Measurements from ENCODE around the gene TMEM175.

TMEM175 gene

DNA sequence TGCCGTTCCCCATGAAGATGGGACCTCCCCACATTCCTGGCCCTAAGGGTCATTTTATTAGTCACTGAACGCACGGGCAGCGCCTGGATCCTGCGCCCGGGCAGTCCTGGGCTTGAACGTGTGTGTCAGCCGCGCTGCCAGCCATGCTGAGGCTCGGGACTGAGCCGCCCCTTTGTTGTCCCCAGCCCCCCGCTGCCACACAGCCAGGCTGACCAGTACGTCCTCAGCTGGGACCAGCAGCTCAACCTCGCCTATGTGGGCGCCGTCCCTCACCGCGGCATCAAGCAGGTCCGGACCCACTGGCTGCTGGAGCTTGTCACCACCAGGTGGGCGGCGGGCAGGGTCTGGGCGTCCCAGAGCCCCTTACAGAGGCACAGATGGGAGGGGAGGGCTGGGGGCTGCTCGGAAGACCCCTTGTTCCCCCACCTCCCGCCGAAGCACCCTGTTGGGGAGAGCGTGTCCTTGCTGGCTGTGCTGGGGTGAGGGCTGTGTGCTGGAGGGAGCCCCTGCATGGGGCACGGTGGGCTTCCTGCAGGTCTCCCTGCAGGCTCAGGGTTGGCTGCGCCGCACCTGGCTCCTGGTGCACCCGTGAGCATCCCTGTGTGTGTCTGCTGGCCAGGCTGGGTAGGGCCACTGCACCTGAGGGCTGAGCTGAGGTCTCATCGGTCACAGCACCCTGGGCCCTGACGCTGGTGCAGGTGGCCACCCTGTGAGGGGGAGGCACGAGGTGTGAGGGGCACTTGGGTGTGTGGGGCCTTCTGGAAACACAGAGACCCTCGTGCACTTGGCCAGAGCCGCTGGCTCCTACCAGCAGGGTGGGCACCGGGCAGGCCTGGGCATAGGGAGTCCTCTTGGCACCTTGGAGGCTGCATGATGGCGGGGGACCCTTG, 55.6 kb downstream of the TMEM175 start:
- no peaks in the 10 kb centered on the region for H3K9me3 ChIP-seq (ENCODE audit: control insufficient read depth, insufficient read depth, low read depth, low read length)
- peaks cover 40% of the 10 kb centered on the region for H3K27me3 ChIP-seq (ENCODE audit: control insufficient read depth, insufficient read depth, low read length)
- no peak overlapping the region for H3K9ac ChIP-seq (ENCODE audit: low read length)
- H3K4me3 ChIP-seq (ENCODE audit: low read depth, low read length) = peak overlapping the region; percentile 65
- H3K36me3 ChIP-seq (ENCODE audit: control insufficient read depth, insufficient read depth, low read length) = no peaks in the 10 kb centered on the region
- peaks cover 11% of the 10 kb centered on the region; the same call in 1 of the 2 replicates for H3K4me1 ChIP-seq (ENCODE audit: control insufficient read depth, insufficient read depth, low read length)
- H3K27ac ChIP-seq (ENCODE audit: low read depth, low read length) = no peak overlapping the region

DNA sequence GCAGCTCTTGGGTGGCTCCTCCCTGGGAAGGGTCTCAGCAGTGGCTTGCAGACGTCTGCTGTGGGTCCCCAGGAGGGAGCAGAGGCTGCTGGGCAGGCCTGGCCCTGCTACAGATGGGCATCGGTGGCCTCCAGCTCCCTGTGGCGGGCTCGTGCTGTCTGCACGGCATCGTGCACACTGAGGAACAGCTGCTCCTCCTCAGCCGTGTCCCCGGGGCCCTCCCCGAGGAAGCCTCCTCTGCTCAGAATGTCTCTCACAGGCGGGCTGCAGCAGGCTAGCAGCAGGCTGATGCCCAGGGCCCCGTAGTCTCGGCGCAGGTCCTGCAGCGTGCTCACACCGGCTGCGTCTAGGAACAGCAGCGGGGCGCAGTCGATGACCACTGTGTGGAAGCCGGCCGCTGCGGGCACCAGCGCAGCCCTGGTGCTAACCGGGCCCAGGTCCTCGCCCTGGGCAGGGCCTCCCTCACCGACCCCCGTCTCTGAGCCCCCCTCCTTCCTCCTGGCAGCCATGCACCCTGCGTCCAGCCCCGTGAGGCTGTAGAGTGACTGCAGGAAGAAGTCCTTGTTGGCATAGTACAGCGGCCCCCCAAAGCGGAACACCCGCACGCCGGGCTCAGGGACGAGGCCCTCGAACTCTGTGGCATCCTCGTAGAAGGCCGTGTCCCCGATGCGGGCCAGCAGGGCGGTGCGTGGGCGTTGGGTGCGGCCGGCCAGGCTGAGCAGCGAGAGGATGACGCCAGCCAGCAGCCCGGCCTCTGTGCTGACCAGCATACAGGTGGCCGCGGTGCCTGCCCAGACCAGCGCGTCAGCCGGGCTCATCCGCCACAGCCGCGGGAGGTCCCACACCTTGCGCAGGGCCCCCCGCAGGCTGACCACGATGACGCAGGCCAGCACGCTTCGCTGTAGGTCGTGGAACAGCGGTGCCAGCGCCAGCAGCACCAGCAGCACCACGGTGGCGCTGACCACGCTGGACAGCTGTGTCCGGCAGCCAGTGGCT, 56.8 kb downstream of the TMEM175 start:
- peaks cover 14% of the 10 kb centered on the region; the same call in 1 of the 2 replicates for H3K4me1 ChIP-seq (ENCODE audit: control insufficient read depth, insufficient read depth, low read length)
- H3K4me3 ChIP-seq (ENCODE audit: low read depth, low read length) = no peak overlapping the region
- no peaks in the 10 kb centered on the region for H3K36me3 ChIP-seq (ENCODE audit: control insufficient read depth, insufficient read depth, low read length)
- H3K9ac ChIP-seq (ENCODE audit: low read length) = no peak overlapping the region
- H3K27me3 ChIP-seq (ENCODE audit: control insufficient read depth, insufficient read depth, low read length) = peaks cover 42% of the 10 kb centered on the region
- no peaks in the 10 kb centered on the region for H3K9me3 ChIP-seq (ENCODE audit: control insufficient read depth, insufficient read depth, low read depth, low read length)
- no peak overlapping the region for H3K27ac ChIP-seq (ENCODE audit: low read depth, low read length)

- H3K27ac ChIP-seq (ENCODE audit: low read depth, low read length) = no peak overlapping the region
- no peaks in the 10 kb centered on the region for H3K36me3 ChIP-seq (ENCODE audit: control insufficient read depth, insufficient read depth, low read length)
- no peak overlapping the region for H3K9ac ChIP-seq (ENCODE audit: low read length)
- peaks cover 36% of the 10 kb centered on the region for H3K27me3 ChIP-seq (ENCODE audit: control insufficient read depth, insufficient read depth, low read length)
- peaks cover 12% of the 10 kb centered on the region; the same call in 1 of the 2 replicates for H3K4me1 ChIP-seq (ENCODE audit: control insufficient read depth, insufficient read depth, low read length)
- H3K4me3 ChIP-seq (ENCODE audit: low read depth, low read length) = no peak overlapping the region
- no peaks in the 10 kb centered on the region for H3K9me3 ChIP-seq (ENCODE audit: control insufficient read depth, insufficient read depth, low read depth, low read length)
Observed at GRCh38 chr4:989722-990471, 57.6 kb downstream of the TMEM175 start.

DNA sequence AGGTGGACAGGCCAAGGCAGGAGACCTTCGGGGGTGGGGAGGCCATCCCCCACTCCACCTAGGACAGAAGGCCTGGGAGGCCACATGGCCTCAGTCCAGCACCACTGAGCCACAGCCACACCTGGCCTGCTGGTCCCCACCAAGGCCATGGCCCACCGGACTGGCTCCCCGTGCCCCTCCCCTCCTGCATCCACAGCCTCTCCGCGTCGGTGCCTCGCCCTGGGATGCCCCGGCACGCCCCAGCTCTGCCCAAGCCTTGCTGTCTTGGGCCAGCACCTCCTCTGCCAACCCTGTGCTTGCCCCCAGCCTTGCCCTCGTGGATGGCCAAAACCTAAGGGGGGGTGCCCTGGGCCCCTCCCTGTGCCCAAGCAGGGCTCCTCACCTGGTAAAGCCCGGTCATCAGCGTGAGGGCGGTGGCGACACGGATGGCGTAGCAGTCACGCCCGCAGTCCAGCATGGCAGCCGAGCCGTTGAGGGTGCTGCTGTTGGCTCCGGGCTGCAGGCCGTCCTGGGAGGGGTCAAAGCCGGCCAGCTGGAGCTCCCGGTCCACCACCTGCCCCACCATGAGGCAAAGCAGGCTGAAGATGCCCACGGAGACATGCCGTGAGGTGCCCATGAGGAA, 58.6 kb downstream of the TMEM175 start:
- peaks cover 3% of the 10 kb centered on the region; the same call in 1 of the 2 replicates for H3K4me1 ChIP-seq (ENCODE audit: control insufficient read depth, insufficient read depth, low read length)
- H3K27ac ChIP-seq (ENCODE audit: low read depth, low read length) = no peak overlapping the region
- H3K4me3 ChIP-seq (ENCODE audit: low read depth, low read length) = no peak overlapping the region
- H3K27me3 ChIP-seq (ENCODE audit: control insufficient read depth, insufficient read depth, low read length) = peaks cover 34% of the 10 kb centered on the region
- H3K9ac ChIP-seq (ENCODE audit: low read length) = no peak overlapping the region
- H3K36me3 ChIP-seq (ENCODE audit: control insufficient read depth, insufficient read depth, low read length) = no peaks in the 10 kb centered on the region
- H3K9me3 ChIP-seq (ENCODE audit: control insufficient read depth, insufficient read depth, low read depth, low read length) = no peaks in the 10 kb centered on the region

DNA sequence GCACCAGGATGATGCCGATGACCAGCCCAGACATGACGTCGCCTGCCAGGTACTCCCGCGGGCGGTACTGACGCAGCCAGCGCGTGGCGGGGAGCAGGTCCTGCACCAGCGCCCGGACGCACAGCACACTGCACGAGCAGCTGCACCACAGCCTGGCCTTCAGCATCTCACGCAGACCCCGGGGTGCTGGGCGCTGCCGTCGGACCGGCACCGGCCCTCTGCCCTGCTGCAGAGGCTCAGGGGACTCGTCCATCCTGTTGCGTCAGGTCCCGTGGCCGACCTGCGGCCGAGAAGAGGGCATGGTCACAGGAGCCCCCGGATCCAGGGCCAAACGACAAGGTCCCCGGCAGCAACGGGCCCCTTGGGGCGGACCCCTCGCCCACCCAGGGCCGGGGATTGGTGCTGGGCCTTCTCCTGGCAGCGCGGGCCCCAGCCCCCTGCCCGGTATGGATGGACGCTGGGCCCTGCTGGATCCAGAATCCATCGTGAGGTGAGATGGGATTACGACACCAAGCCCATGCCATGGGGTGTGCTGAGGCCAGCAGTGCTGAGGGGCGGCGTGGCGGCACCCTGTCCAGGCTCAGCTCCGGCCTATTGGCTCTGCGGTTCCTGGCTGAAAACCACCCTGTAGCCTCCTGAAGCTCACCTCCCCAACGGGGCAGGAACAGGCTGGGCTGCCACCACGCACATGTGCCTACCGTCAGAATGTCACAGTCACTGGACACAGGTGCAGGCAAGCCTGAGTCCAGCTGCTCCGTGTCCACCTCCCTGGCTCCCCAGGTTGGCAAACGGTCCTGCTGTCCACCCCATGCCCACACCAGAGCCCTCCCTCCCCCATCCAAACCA, 59.4 kb downstream of the TMEM175 start:
- no peak overlapping the region for H3K27ac ChIP-seq (ENCODE audit: low read depth, low read length)
- no peak overlapping the region for H3K9ac ChIP-seq (ENCODE audit: low read length)
- H3K4me1 ChIP-seq (ENCODE audit: control insufficient read depth, insufficient read depth, low read length) = peaks cover 3% of the 10 kb centered on the region; the same call in 1 of the 2 replicates

GRCh38 chr4:992297-993110, 60.2 kb downstream of the TMEM175 start:
- no peak overlapping the region for H3K27ac ChIP-seq (ENCODE audit: low read depth, low read length)
- no peak overlapping the region for H3K9ac ChIP-seq (ENCODE audit: low read length)
- H3K36me3 ChIP-seq (ENCODE audit: control insufficient read depth, insufficient read depth, low read length) = no peaks in the 10 kb centered on the region
- no peak overlapping the region for H3K4me3 ChIP-seq (ENCODE audit: low read depth, low read length)
- no peaks in the 10 kb centered on the region for H3K9me3 ChIP-seq (ENCODE audit: control insufficient read depth, insufficient read depth, low read depth, low read length)
- H3K27me3 ChIP-seq (ENCODE audit: control insufficient read depth, insufficient read depth, low read length) = peaks cover 36% of the 10 kb centered on the region
- H3K4me1 ChIP-seq (ENCODE audit: control insufficient read depth, insufficient read depth, low read length) = peaks cover 3% of the 10 kb centered on the region; the same call in 1 of the 2 replicates

More for the DNA sequence above, 59.4 kb downstream of the TMEM175 start:
- H3K27me3 ChIP-seq (ENCODE audit: control insufficient read depth, insufficient read depth, low read length) = peaks cover 34% of the 10 kb centered on the region
- H3K4me3 ChIP-seq (ENCODE audit: low read depth, low read length) = no peak overlapping the region
- H3K36me3 ChIP-seq (ENCODE audit: control insufficient read depth, insufficient read depth, low read length) = no peaks in the 10 kb centered on the region
- H3K9me3 ChIP-seq (ENCODE audit: control insufficient read depth, insufficient read depth, low read depth, low read length) = no peaks in the 10 kb centered on the region

DNA sequence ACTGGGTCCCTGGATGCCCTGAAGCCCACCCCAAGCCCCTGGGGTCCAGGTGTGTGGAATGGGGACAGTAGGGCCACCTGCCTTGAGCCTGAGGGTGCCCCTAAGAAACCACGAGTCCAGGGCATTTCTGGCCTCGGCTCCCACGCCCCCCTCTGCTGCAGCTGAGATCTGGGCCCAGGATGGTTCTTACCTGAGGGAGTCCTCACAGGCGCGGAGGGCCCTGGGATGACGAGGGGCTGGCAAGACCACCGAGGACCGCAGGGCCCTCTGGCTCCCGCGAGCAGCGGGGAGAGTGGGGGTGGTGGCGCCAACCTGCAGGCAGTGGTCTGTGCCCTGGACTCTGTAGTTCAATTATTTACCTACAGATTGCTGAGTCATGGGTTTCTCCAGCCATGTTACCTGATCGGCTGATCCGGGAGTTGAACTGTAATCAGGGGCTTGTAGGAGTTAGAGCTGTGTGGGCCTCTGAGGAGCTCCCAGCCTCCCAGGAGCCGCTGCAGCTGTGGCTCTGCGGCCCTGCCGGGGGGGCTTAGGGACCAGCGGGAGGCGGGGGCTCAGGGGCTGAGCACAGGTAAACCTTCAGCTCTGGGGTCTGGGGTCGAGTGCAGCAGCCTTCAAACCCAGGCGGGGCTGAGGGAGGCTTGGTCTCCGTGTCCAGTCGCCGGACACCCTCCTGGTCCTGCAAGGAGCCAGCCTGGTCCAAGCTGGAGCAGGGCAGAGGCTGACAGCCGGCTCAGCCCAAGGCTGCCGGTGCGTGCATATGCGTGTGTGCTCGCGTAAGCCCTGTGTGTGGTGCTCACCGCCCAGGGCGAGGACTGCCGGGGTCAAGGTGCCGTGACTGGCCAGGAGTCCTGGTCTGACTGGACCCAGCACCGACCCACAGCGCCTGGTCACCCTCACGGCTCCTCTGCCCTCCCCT, 61.1 kb downstream of the TMEM175 start, which contains the start of gene SLC26A1:
TSS of gene SLC26A1 (minus strand) at position 294 of the 919 bp plus-strand sequence. CDS start 1,701 bp downstream, outside the sequence.
- no peak within 1 kb of the TSS for H3K9ac ChIP-seq (ENCODE audit: low read length)
- H3K27ac ChIP-seq (ENCODE audit: low read depth, low read length) = no peak within 1 kb of the TSS
- peaks cover 37% of the 10 kb centered on the region for H3K27me3 ChIP-seq (ENCODE audit: control insufficient read depth, insufficient read depth, low read length)
- H3K9me3 ChIP-seq (ENCODE audit: control insufficient read depth, insufficient read depth, low read depth, low read length) = no peaks in the 10 kb centered on the region
- no peaks in the 10 kb centered on the region for H3K36me3 ChIP-seq (ENCODE audit: control insufficient read depth, insufficient read depth, low read length)
- no peak within 1 kb of the TSS for H3K4me3 ChIP-seq (ENCODE audit: low read depth, low read length)
- peaks cover 8% of the 10 kb centered on the region for H3K4me1 ChIP-seq (ENCODE audit: control insufficient read depth, insufficient read depth, low read length)

DNA sequence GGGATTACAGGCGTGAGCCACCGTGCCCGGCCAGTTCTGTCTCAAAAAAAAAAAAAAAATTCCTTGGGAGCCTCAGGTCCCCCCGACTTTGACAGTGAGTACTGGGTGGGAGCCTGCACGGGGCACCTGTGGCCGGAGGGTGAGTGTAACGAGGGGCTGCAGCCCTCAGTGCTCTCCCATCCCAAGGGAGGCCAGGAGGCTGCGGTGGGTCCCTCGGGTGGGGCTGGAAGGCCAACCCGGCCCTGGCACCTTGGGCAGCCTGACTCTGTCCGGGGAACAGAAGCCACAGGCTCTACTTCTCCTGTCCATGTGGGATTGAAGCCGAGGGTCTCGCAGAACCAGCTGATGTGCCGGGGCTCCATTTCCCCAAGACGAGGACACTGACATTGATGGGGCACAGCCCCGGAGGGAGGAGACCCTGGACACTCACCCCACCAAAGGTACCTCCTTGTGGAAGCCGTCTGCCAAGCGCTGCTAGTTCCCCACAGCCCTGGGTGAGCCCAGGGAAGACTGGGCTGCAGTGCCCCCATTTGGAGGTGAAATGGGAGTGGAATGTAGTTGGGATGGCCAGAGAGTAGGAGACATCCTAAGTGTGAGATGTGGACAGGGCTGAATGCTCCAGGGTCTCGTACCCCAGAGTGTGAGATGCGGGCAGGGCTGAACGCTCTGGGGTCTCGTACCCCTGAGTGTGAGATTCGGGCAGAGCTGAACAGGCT, 63.2 kb downstream of the TMEM175 start:
- no peak overlapping the region for H3K27ac ChIP-seq (ENCODE audit: low read depth, low read length)
- H3K4me1 ChIP-seq (ENCODE audit: control insufficient read depth, insufficient read depth, low read length) = peaks cover 8% of the 10 kb centered on the region

More for the DNA sequence above, 63.2 kb downstream of the TMEM175 start:
- peaks cover 53% of the 10 kb centered on the region for H3K27me3 ChIP-seq (ENCODE audit: control insufficient read depth, insufficient read depth, low read length)
- H3K36me3 ChIP-seq (ENCODE audit: control insufficient read depth, insufficient read depth, low read length) = no peaks in the 10 kb centered on the region
- H3K9me3 ChIP-seq (ENCODE audit: control insufficient read depth, insufficient read depth, low read depth, low read length) = no peaks in the 10 kb centered on the region
- no peak overlapping the region for H3K4me3 ChIP-seq (ENCODE audit: low read depth, low read length)
- H3K9ac ChIP-seq (ENCODE audit: low read length) = no peak overlapping the region

Data from HUES6 (cell line).